Caco-2 (cell line): ENCODE data around the gene RPL34. TPM values are rescaled to one million over a fixed set of nuclear protein-coding genes. Genes with fewer than 3 reads are reported as not detected.

Experiments used
- BruUV-seq: library from RNA; stranded (reverse); fragments of 400-500 nt; replicated peaks from 2 replicates; lab custom pipeline; 2021; lab: Mats Ljungman, UMichigan
- CTCF ChIA-PET: fragments of 300-600 bp; sonication (Branson Sonifier 250); formaldehyde crosslinking; loops from one replicate; lab custom pipeline; 2022; ENCODE audit warnings: antibody characterized with exemption; lab: Charles Lee
- POLR2A ChIA-PET: fragments of 300-600 bp; sonication (Branson Sonifier 250); formaldehyde crosslinking; loops from one replicate; lab custom pipeline; 2022; ENCODE audit warnings: antibody characterized with exemption; lab: Charles Lee
- DNase-seq, 2 experiments: peaks; one replicate each; pipeline versions ENCODE4 v3.0.0 to v3.0.0-alpha.2; 2020 to 2022
- H3K27me3 ChIP-seq: replicated peaks from 2 replicates; pipeline ENCODE4 v1.6.0; 2011; ENCODE audit warnings: low read length; ENCODE audit not compliant: control insufficient read depth, insufficient read depth
- H3K36me3 ChIP-seq: 2 replicates; pipeline ENCODE4 v1.5.1; 2011; ENCODE audit warnings: low read length; ENCODE audit not compliant: control insufficient read depth, insufficient read depth
- H3K4me1 ChIP-seq: fragments of 250-450 bp; sonication (Bioruptor Pico); 2 replicates; pipeline ENCODE4 v1.5.1; 2020; ENCODE audit warnings: mild to moderate bottlenecking
- H3K4me3 ChIP-seq: 2 replicates; pipeline ENCODE4 v1.5.1; 2011; ENCODE audit warnings: low read depth, mild to moderate bottlenecking, control low read depth, low read length
- H3K9me3 ChIP-seq: fragments of 250-450 bp; sonication (Bioruptor Pico); 2 replicates; pipeline ENCODE4 v1.5.1; 2020; ENCODE audit warnings: mild to moderate bottlenecking, moderate library complexity
- H3K27ac Mint-ChIP-seq: one replicate; pipeline ENCODE4 v1.8.0; 2022; ENCODE audit warnings: mixed read lengths; ENCODE audit not compliant: unreplicated experiment
- H3K27me3 Mint-ChIP-seq: one replicate; pipeline ENCODE4 v1.8.0; 2022; ENCODE audit warnings: mixed read lengths; ENCODE audit not compliant: insufficient read depth, unreplicated experiment
- H3K36me3 Mint-ChIP-seq: one replicate; pipeline ENCODE4 v1.8.0; 2022; ENCODE audit warnings: mild to moderate bottlenecking, mixed read lengths; ENCODE audit not compliant: insufficient read depth, unreplicated experiment
- H3K4me1 Mint-ChIP-seq: one replicate; pipeline ENCODE4 v1.8.0; 2022; ENCODE audit warnings: low read depth, mixed read lengths; ENCODE audit not compliant: unreplicated experiment
- H3K4me3 Mint-ChIP-seq: one replicate; pipeline ENCODE4 v1.8.0; 2022; ENCODE audit warnings: mild to moderate bottlenecking, moderate library complexity, mixed read lengths; ENCODE audit not compliant: unreplicated experiment
- H3K9me3 Mint-ChIP-seq: one replicate; pipeline ENCODE4 v1.8.0; 2022; ENCODE audit warnings: mixed read lengths; ENCODE audit not compliant: unreplicated experiment
- CTCF ChIP-seq, 2 experiments: fragments of 200-600 bp in 1 of 2; IDR thresholded peaks; 1 replicate in 1 of 2; 2 replicates in 1 of 2; pipeline versions ENCODE4 v1.5.1 to v1.8.0; 2011 to 2022; ENCODE audit warnings: antibody characterized with exemption in 1 of 2, control low read depth in 1 of 2, inconsistent platforms in 1 of 2, low read depth in 1 of 2, low read length in 1 of 2, mild to moderate bottlenecking in 1 of 2, moderate library complexity in 1 of 2; ENCODE audit not compliant: insufficient read depth in 1 of 2, severe bottlenecking in 1 of 2, unreplicated experiment in 1 of 2
- intact Hi-C: fragments of 100-400 bp; cut with micrococcal nuclease; formaldehyde crosslinking; loops from one replicate; pipeline ENCODE4 v1.10.0; 2022; ENCODE audit not compliant: unreplicated experiment
- total RNA-seq: library from RNA; stranded (reverse); gene quantifications from 2 replicates; pipeline ENCODE4 v1.2.3, GENCODE V29; 2022

Gene RPL34
- total RNA-seq, 1 experiment from 2014 or later, result 1,075 TPM

- Mint-ChIP-seq H3K4me1 (peaks cover 6% of the 10 kb centered on the region), H3K4me3 (no peak overlapping the region), H3K27me3 (peaks cover 3% of the 10 kb centered on the region), H3K36me3 (no peaks in the 10 kb centered on the region), H3K27ac (no peak overlapping the region), H3K9me3 (no peaks in the 10 kb centered on the region)
- no peaks in the 10 kb centered on the region for H3K27me3 ChIP-seq
- CTCF ChIA-PET, result interaction anchor here (3.0 kb wide), 1 partner anchor 556 kb away, joined by 13 read pairs; no protein-coding TSS in a partner anchor
- H3K4me1 ChIP-seq, result no peaks in the 10 kb centered on the region
- no peak for DNase-seq
- no peaks in the 10 kb centered on the region for H3K9me3 ChIP-seq
- no peak for TF ChIP-seq CTCF (IDR thresholded peaks at IDR 0.05; ENCODE audit: insufficient read depth in 1 of 2, low read depth in 1 of 2, low read length in 1 of 2, severe bottlenecking in 1 of 2, unreplicated experiment in 1 of 2)
- POLR2A ChIA-PET, result no interaction called here
- no TSS peak for BruUV-seq
- H3K4me3 ChIP-seq, result no peak overlapping the region
- intact Hi-C loops, result no loop called here
- H3K36me3 ChIP-seq, result no peaks in the 10 kb centered on the region
Observed at GRCh38 chr4:108574402-108574801, 46.0 kb upstream of the RPL34 start.

GRCh38 chr4:108581083-108581482 is 39.3 kb upstream of the RPL34 start:
- BruUV-seq, result no TSS peak
- H3K4me1 ChIP-seq, result no peaks in the 10 kb centered on the region

GRCh38 chr4:108586778-108587177 is 33.6 kb upstream of the RPL34 start:
- DNase-seq, result no peak
- TF ChIP-seq CTCF (IDR thresholded peaks at IDR 0.05; ENCODE audit: insufficient read depth in 1 of 2, low read depth in 1 of 2, low read length in 1 of 2, severe bottlenecking in 1 of 2, unreplicated experiment in 1 of 2), result no peak
- Histone ChIP-seq H3K27me3 (no peaks in the 10 kb centered on the region), H3K36me3 (no peaks in the 10 kb centered on the region), H3K9me3 (no peaks in the 10 kb centered on the region), H3K4me3 (no peak overlapping the region), H3K4me1 (peaks cover 17% of the 10 kb centered on the region)
- POLR2A ChIA-PET, result no interaction called here
- no peak overlapping the region for H3K27ac Mint-ChIP-seq
- peaks cover 12% of the 10 kb centered on the region for H3K4me1 Mint-ChIP-seq
- peaks cover 7% of the 10 kb centered on the region for H3K9me3 Mint-ChIP-seq
- H3K36me3 Mint-ChIP-seq, result no peaks in the 10 kb centered on the region
- intact Hi-C loops, result no loop called here
- CTCF ChIA-PET, result no interaction called here
- BruUV-seq, result no TSS peak
- no peaks in the 10 kb centered on the region for H3K27me3 Mint-ChIP-seq
- no peak overlapping the region for H3K4me3 Mint-ChIP-seq

More at GRCh38 chr4:108581083-108581482, 39.3 kb upstream of the RPL34 start:
- ChIA-PET CTCF (no interaction called here), POLR2A (no interaction called here)
- Mint-ChIP-seq H3K4me3 (no peak overlapping the region), H3K9me3 (no peaks in the 10 kb centered on the region), H3K27me3 (no peaks in the 10 kb centered on the region), H3K27ac (no peak overlapping the region), H3K4me1 (no peaks in the 10 kb centered on the region), H3K36me3 (no peaks in the 10 kb centered on the region)
- no peak for TF ChIP-seq CTCF (IDR thresholded peaks at IDR 0.05; ENCODE audit: insufficient read depth in 1 of 2, low read depth in 1 of 2, low read length in 1 of 2, severe bottlenecking in 1 of 2, unreplicated experiment in 1 of 2)
- DNase-seq, result no peak
- intact Hi-C loops, result no loop called here
- Histone ChIP-seq H3K9me3 (no peaks in the 10 kb centered on the region), H3K36me3 (no peaks in the 10 kb centered on the region), H3K4me3 (no peak overlapping the region), H3K27me3 (no peaks in the 10 kb centered on the region)
